Caki2 (cell line): ENCODE results near the gene MARK3. TPM values are rescaled to one million over a fixed set of nuclear protein-coding genes. Genes with fewer than 3 reads are reported as not detected.
"Not testable (repeated sequence)": the region's sequence is repeated elsewhere in the genome, so short reads cannot be mapped to it uniquely, and the experiment has no call there.

Source experiments
- DNase-seq: peaks from one replicate; pipeline ENCODE4 v3.0.0-alpha.2; 2015; ENCODE audit warnings: low read depth
- in situ Hi-C: cut with HindIII; loops from 2 replicates; pipeline ENCODE4 v1.10.0; 2016; ENCODE audit warnings: low sequenced_read_pairs, low pct_unique_long_range_greater_than_20kb, mixed read lengths
- total RNA-seq: library from RNA; depleted of rRNA; stranded (reverse); fragments of >200 nt; shearing (Covaris generic); gene quantifications from 2 replicates; pipeline ENCODE4 v1.2.3, GENCODE V29; 2014; ENCODE audit warnings: low replicate concordance

Gene MARK3
- total RNA-seq, 1 experiment from 2014 or later = 17.8 TPM

- in situ Hi-C loops = no loop called here
- no peak for DNase-seq
Measured at GRCh38 chr14:103516426-103517173, 131.4 kb downstream of the MARK3 start.

- DNase-seq = no peak
- in situ Hi-C loops = no loop called here
Measured at GRCh38 chr14:103517174-103517566, 132.0 kb downstream of the MARK3 start.

GRCh38 chr14:103517721-103518421 lies 132.7 kb downstream of the MARK3 start:
- in situ Hi-C loops = no loop called here
- no peak for DNase-seq

- no peak for DNase-seq
- in situ Hi-C loops = no loop called here
Measured at GRCh38 chr14:103518422-103519042, 133.3 kb downstream of the MARK3 start.

GRCh38 chr14:103519043-103519836 lies 134.0 kb downstream of the MARK3 start:
- DNase-seq = no peak
- in situ Hi-C loops = no loop called here

DNA sequence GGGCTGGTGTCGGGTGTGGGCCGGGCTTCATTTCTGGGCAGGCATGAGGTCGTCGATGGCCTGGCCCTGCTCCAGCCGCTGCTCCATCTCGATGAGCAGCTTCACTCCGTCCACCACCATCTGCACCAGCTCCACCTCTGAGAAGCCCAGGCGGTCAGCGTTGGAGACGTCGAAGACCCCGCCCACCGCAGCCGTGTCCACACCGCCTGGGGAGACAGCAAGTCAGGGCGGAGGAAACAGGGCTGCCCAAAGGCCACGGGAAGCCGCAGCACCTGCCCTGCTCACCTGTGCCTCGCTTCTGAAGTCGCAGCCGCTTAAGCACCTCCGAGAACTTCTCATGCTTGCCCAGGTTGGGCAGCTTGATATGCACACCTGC lies 134.6 kb downstream of the MARK3 start:
- no peak for DNase-seq
- in situ Hi-C loops = no loop called here

DNA sequence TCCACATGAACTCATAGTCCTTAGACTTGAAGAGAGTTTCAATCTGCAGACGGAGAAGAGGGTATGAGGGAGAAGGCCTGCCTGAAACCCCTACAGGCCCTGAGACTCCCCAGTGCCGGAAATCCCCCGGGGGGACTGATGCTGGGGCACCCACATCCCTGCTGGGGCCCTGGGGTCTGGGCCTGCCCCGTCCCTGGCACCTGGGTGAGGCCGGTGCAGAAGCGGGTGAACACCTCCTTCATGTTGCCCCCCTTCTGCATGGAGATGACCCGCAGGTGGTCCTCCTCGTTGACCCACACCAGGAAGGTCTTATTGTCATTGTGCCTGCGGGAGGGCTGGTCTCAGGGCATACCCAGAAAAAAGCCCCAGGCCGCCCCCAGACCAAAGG lies 135.0 kb downstream of the MARK3 start:
- in situ Hi-C loops = no loop called here
- DNase-seq = no peak

DNA sequence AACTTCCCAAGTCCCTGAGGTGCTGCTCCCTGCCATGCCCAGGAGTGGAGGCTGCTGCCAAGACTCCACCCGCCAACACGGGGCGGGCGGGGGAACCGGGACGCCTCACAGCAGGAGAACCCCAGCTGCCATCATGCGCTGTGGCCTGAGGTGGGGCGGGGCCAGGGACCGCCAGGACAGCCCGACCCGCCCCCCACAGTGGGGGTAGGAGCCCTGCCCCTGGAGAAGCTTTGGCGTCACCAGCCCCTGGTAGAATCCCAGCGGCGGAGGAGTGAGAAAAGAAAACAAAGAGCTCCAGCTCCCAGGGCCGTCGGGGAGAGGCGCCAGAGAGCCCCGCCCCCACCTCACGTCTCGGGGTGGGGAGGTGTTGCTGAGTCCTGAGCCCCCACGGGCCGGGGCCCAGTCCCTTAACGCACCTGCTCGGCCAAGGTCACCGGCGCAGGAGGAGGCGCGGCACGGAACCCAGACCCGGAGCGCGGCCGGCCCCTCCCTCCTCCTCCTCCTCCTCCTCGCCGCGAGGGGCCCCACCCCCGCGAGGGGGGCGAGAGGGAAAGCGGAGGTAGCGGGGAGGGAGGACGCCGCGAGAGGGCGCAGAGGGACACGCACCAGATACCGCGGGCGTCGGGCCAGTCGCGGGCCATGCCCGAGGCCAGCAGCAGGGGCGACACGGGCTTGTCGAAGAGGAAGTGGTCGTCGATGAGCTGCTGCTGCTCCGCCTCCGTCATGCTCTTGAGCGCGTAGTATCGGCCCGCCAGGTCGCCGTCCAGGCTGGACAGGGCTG lies 135.6 kb downstream of the MARK3 start:
- DNase-seq = peak; percentile 77
- in situ Hi-C loops = no loop called here

DNA sequence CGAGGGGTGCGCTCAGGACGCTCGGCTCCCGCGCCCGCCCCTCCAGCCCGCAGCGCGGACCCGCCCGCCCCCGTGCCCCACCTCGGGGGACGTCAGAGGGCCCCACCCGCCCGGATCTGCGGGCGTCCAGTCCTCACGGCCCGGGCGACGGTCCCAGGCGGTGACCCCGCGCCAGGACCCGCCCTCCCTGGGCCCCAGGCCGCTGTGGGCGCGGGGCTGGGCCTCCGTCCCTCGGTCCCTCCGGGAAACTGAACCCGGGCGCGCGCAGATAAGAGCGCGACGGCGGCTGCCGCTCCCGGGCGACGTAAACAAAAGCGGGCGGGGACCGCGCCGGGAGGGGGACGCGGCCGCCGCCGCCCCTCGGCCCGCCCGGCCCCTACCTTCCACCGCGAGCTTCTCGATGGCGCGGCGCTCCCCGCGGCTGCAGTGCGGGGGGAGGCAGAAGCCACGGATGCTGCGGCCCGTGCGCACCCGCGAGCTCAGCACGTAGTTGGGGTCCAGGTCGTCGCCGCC lies 136.3 kb downstream of the MARK3 start:
- in situ Hi-C loops = no loop called here
- DNase-seq = no peak

GRCh38 chr14:103521951-103522563 lies 136.8 kb downstream of the MARK3 start:
- in situ Hi-C loops = no loop called here

GRCh38 chr14:103522649-103523574 lies 137.7 kb downstream of the MARK3 start, which contains the start of gene CKB:
Gene CKB, minus strand, starts transcription at chr14:103522830. Its CDS starts 337 bp downstream, at chr14:103522493.
- in situ Hi-C loops = no loop called here
- no peak for DNase-seq

More at GRCh38 chr14:103521951-103522563, 136.8 kb downstream of the MARK3 start:
- DNase-seq = no peak

DNA sequence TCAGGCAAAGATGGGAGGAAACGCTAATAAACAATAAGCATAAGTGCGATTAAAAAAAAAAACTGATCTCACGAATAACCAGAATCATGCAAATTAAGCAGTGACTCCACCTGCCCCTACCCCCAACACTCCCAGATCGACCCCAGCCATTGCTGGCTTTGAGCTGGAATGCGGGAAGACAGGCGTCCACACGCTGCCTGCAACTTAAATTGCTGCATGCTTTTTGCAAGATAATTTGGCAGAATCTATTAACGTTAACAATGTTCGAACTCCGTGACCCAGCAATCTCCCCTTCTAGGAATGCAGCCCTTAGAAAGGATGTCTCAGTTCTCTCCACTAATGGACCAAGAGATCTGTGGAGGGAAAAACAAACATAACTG lies 138.3 kb downstream of the MARK3 start:
- DNase-seq = no peak
- in situ Hi-C loops = no loop called here

DNA sequence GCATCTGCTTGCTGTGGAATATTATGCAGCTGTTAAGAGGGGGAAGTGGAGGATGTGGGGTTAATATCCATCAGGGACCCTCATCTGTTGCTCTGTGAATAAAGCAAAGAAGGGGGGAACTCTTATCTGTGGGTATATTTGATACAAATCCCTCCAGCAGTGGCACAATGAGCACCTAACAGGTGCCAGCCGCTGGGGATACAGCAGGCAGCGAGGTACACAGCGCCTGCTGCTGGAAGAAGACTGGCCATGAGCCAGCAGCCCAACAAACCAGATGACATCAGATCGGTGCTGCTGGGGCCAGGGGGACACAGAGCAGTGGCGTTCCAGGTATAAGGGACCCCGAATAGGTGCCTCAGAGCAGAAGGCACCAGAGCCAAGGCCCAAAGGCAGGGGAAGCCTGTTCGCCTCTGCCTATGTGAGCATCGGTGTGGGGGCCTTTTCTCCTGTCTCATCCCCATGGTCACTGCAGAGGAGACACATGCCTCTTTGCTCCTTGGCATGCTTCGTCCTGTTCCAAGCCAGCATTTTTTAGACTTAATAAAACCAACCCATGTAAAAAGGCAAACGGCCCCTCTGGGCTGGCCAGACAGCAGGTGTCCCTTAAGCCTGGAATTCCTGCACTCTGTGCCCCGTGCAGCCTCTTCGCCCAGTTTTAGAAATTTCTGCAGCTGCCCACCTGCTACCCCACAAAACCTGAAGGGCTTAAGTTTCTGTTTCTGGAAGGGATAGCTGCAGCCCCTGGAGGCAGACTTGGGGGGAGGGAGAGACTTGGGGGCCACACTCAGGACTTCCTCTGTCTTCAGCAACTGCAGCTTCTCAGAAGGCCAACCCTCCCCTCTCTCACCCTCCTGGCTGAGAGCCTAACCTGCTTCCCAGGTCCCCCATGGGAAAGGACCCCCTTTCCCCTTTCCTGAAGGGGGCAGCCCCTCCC lies 139.1 kb downstream of the MARK3 start:
- in situ Hi-C loops = no loop called here
- no peak for DNase-seq

- DNase-seq, in situ Hi-C loops: not testable (repeated sequence)
Measured at GRCh38 chr14:103525430-103526246, 140.4 kb downstream of the MARK3 start.
